NCI-H1436 treated with DMSO at 0.1 percent for 48 hours (cell line): ENCODE measurements around the gene ATG4C.

Experiments
- DNase-seq: peaks from one replicate; lab custom pipeline; 2025; lab: John Stamatoyannopoulos, UW

The ATG4C gene

GRCh38 chr1:62841587-62842169, 57.7 kb downstream of the ATG4C start:
- DNase-seq: peak; percentile 13

GRCh38 chr1:62844030-62844429, 60.1 kb downstream of the ATG4C start:
- DNase-seq: no peak

GRCh38 chr1:62849031-62849430, 65.1 kb downstream of the ATG4C start:
- DNase-seq: no peak

- DNase-seq: no peak
These were observed 68.3 kb downstream of the ATG4C start for GRCh38 chr1:62852253-62852652.

GRCh38 chr1:62856960-62857359, 73.0 kb downstream of the ATG4C start:
- DNase-seq: no peak

GRCh38 chr1:62869217-62869754, 85.4 kb downstream of the ATG4C start:
- DNase-seq: no peak

GRCh38 chr1:62870148-62870547, 86.2 kb downstream of the ATG4C start:
- no peak for DNase-seq

GRCh38 chr1:62875676-62876075, 91.7 kb downstream of the ATG4C start:
- DNase-seq: no peak

GRCh38 chr1:62876535-62876934, 92.6 kb downstream of the ATG4C start:
- peak; percentile 18 for DNase-seq

- no peak for DNase-seq
These were observed 93.6 kb downstream of the ATG4C start for GRCh38 chr1:62877579-62877978.

- DNase-seq: no peak
These were observed 96.0 kb downstream of the ATG4C start for GRCh38 chr1:62879962-62880361.

GRCh38 chr1:62882201-62883104, 98.5 kb downstream of the ATG4C start:
- DNase-seq: peak; percentile 58

- no peak for DNase-seq
These were observed 100.3 kb downstream of the ATG4C start for GRCh38 chr1:62884156-62884740.

- DNase-seq: no peak
These were observed 104.0 kb downstream of the ATG4C start for GRCh38 chr1:62887799-62888507.

- DNase-seq: no peak
These were observed 108.1 kb downstream of the ATG4C start for GRCh38 chr1:62891956-62892562.

- peak; percentile 70 for DNase-seq
These were observed 113.9 kb downstream of the ATG4C start for GRCh38 chr1:62897788-62898187.

- DNase-seq: no peak
These were observed 116.6 kb downstream of the ATG4C start for GRCh38 chr1:62900566-62900965.

GRCh38 chr1:62901650-62902049, 117.7 kb downstream of the ATG4C start:
- no peak for DNase-seq

- DNase-seq: no peak
These were observed 119.6 kb downstream of the ATG4C start for GRCh38 chr1:62903522-62903921.

GRCh38 chr1:62903982-62904855, 120.3 kb downstream of the ATG4C start:
- DNase-seq: no peak

- peak; percentile 32 for DNase-seq
These were observed 120.9 kb downstream of the ATG4C start for GRCh38 chr1:62904856-62905225.
